ENCODE data around the gene AHI1.

DNA sequence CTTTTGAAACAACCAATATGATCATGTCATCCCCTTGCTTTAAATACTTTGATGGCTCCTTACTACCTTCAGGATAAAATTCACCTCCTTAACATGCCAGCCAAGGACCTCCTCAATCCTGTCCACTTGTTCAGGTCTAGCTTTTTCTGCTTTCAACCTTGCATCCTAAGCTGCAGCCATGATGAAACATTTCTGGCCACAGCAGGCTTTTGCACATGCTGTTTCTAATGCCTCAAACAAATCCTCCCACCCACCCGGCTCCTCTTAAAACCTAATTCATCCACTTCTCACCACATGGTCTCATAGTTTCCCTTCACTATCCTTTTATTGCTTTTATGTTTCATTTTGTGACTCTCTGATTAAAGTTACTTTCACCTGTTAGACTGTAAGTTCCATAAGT, 191.9 kb downstream of the AHI1 start:
- TF ChIP-seq CTCF (IDR thresholded peaks at IDR 0.05) (no peak), POLR2A (IDR thresholded peaks at IDR 0.05) (no peak)
